HPDE6-E6E7 (cell line): ENCODE data around the gene DNM3.

Experiments
- DNase-seq: peaks from one replicate; pipeline ENCODE4 v3.0.0; 2011; ENCODE audit warnings: missing footprints; ENCODE audit errors: extremely low spot score

The DNM3 gene

DNA sequence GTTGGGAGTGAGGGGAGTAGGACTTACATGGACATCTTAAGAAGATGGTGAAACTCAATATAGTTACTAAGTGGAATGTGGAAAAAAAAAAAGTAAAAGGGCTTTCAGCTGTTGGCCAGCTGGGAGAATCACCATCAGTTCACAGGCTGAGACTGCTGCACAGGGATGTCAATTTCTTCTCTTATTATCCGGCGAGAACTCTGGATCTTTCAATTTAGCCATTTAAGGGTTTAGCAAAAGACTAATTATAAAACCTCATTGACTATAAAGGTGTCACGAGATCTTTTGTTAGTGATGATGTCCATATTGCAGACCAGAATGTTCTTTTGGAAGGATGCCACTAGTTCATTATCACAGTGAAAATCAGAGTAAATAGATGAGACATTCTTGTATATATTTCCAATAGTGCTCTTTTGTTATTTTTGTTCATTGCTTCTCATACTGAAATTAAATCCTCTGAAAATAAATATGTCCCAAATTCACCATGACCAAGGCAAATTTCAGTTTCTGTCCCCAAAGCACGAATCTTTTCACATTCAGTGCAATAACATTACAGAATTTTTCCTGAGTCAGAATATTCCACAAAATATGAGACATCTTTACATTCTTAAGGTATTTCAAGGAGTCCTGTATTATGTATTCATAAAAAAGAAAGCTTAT lies 266.1 kb downstream of the DNM3 start:
- no peak for DNase-seq

DNA sequence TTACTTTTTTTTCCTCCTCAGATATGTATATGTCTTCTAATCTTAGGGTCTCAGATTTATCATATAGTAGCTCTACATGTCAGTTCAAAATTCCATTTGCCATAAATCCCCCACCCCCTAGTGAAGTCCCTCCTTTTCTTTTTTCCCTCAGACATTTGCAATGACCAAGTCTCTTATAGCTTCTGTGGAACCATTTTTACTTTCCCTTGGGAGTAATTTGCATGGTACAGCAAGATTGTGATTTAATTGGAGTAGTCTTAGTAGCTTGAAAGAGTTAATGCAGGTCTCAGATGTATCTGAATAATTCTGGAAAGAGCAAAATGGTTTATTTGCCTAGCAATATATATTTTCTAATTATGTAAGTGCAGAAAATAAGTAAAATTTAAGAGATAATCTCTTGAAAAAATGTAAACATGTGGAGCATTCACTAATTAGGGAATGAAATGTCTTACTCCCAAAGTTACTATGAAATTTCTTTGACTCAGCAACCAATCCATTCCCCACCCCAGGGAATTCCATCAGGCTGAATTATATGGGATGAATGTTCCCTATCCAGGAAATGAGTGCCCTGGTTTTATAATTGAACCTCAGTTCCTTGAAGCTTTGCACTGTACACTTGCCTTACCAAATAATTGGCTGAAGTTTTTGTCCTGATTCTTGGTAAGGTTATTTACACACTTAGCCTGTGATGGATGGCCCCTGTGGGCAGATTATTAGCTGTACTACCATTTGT lies 267.0 kb downstream of the DNM3 start:
- no peak for DNase-seq

DNA sequence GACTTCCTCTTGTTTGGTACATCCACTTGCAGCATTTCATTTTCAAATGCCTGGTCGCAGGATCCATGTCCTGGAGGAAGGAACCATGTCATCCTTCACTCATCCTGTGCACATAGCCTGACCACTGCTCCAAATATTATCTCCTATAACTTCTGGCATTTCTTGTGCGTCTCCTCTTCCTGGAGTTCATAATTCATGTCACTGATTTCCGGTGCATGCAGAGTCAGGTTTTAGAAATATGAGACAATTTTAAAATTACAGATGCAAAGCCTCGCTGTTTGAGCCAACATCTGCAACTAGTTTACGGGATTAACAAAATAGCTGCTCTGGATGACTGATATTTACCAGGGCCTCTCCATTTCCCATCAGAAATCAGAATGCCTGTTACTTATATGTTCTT lies 268.1 kb downstream of the DNM3 start:
- no peak for DNase-seq

DNA sequence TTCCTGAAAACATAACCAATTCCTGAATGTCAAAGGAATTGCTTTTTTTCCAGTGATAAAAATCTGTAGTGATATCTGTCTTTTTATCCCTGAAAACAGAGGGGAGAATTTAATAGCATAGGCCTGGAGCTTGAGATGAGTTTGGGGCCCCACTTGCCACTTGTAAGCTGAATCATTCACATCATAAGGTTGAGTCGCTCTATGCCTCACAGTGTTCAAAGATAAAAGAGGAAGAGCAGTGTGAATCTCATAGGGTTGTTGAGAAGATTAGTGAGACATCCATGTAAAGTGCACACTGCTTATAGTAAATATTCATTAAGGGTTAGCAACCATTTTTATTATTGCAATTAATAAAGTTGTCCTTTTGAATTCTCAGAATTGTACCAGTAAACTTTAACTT lies 271.3 kb downstream of the DNM3 start:
- DNase-seq: no peak

DNA sequence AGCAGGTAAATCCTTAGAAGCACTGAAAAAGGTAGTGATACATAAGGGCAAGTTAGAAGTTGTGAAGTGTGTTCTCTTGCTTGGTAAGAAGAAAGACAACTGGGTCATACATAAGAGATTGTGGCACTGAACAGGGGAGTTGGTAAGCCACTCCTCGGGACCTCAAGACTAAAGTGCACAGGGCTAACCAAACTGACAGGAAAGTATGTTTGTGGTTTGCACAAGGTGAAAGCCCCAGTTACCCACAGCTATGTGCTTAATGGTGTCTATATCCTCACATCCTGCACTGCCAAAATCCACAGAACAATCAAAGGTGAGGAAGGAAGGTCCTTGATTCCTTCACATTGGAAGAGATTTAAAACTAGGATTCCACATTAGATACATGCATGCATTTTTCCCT lies 276.5 kb downstream of the DNM3 start:
- no peak for DNase-seq

DNA sequence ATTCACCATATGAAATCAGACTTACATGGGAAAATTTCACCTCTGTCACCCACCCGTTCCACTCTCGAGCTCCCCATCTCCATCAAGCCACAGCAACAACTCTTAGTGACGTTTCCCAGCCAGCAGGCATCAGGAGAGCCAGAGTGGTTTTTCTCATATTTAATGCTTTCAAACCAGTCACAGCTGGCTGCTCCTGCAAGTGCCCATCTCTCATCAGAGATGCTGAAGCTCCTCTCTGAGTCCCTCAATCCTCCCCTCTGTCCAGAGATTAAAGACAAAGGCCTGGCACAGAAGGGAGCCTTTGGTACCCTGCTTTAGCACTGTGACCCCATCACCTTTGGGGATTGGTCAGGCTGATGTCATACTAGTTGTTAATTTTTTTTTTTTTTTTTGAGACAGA lies 277.3 kb downstream of the DNM3 start:
- DNase-seq: no peak

DNA sequence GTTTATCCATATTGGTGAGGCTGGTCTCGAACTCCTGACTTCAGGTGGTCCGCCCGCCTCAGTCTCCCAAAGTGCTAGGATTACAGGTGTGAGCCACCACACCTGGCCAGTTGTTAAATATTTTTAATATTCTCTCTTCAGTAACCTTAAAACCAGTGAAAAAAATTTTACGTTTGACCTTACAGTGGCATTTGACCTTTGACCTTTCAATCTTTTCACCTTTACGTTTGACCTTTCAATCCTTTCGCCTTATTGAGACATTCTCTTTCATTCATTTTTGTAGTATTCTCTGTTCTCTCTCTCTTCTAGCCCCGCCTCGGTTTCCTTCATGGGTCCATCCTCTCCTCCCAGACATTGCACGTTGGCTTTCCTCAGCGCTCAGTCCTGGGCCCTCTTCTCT lies 277.9 kb downstream of the DNM3 start:
- DNase-seq: no peak

DNA sequence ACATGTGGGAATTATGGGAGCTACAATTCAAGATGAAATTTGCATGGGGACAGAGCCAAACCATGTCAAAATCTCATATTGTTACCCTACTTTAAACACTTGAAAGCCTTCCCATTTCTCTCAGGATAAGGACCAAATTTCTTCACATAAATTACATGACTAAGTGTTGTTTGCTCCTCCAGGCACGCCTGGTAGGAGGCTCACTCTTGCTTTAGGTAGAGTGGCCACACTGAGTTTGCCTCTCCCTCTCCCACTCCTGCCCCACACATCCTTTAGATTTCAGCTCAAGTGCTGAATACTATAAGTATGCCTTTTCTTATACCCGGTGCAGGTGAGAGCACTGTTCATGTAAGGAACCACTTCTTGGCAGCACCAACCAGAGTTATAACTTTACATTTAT lies 279.1 kb downstream of the DNM3 start:
- DNase-seq: no peak

DNA sequence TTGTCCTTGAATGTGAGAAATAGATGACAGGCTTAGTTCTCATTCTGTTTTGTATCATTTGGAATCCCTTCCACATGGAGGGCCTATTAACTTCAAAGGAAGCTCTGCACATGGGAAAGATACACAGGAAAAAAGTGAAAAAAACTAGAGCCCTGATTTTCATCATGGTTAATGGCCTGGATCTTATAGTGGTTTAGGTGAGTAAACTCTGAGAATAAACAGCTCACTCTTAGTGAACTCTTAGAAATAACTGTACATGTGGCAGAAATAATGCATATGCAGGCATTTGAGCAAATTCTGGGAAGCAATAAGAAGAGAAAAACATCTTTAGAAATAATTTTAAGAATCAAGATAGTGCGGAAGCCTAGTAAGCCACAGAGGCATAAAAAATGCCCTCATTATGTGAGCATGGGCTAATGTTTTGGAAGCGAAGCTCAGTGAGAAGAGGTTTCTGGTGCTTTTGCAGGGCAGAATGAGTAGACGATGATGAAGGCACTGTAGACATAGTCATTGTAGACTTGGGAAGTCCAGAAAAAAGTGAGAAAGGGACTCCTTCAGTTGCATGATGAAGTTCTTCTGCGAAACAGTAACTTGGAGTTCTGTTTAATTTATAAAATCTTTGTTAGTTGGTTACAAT lies 279.9 kb downstream of the DNM3 start:
- DNase-seq: no peak

DNA sequence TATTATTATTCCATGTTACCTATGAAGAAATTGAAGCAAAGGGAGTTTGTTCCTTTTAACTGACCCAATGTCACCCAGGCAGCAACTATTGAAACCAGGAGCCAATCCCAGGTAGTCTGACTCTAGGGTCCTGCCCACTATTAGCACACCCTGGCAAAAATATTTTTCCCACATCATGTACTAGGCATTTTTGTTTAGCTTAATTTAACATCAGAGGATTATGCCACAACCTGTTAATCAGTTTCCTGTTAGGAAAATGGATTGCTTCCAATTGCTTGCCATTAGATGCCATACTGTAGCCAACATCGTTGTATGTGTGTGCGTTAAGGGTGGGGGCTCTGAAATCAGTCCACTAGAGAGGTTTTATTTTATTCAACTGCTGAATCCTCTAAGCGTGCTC lies 281.1 kb downstream of the DNM3 start:
- DNase-seq: no peak

DNA sequence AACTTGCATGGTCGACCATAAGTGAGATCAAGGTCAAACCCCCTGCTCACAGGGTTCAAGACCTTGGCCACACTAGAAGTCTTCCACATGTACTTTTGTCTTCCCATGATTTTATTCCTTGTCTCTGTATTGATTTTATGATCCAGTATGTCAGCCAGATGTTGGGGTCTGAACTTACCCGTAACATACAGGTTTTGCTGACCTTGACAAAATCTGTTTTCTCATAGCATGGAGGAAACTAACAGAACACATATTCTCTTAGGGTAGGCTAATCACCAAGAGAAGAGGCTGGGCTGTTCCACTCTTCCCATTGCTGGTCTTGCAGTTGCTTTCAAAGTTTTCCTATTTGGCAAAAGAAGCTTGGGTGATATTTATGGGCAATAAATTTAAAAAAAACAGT lies 284.0 kb downstream of the DNM3 start:
- DNase-seq: no peak

DNA sequence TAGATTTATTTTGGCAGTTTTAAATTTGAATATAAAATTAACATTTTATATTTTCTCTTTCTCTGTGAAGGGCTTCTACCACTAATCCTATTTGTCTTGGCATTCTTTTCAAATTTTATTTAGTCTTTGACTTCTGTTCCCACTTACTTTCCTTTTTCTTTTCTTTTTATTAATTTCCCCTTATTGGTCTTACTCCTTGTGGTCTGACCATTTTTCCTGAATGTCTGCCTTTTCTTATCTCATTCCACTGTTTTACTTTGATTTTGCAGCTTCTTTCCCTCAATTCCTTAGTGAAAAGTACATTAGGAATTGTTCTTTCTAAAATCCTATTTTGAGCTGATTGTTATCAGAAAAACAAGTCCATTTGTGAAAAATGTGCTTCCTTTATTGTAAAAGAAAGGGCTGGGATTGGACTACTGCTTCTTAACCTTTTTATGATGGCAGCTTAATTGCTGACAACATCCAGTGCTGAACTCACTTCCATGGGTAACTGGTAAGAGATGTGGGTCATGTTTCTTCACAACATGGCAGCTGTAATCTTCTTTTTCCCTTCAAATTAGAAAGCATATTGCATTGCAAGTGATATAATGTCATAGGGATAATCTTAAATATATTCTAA lies 284.6 kb downstream of the DNM3 start:
- no peak for DNase-seq

DNA sequence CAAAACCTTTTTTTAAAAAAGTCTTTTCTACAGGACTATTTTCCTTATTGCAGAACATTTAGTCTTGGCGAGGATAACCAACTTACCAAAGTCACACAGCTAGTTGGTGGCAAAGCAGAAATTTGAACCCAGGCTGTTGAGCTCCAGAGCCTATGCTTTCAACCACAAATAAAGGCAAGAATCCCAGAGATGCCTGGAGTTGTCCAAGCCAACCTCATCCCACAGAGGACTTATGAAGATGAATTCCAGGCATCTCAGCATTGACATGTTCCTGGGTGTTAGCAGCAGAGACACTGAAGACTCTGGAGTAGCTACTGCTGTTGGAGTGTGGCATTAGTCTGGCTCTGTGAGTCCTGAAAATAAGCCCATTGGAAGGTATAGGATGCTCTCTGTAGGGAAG lies 291.5 kb downstream of the DNM3 start:
- DNase-seq: no peak

DNA sequence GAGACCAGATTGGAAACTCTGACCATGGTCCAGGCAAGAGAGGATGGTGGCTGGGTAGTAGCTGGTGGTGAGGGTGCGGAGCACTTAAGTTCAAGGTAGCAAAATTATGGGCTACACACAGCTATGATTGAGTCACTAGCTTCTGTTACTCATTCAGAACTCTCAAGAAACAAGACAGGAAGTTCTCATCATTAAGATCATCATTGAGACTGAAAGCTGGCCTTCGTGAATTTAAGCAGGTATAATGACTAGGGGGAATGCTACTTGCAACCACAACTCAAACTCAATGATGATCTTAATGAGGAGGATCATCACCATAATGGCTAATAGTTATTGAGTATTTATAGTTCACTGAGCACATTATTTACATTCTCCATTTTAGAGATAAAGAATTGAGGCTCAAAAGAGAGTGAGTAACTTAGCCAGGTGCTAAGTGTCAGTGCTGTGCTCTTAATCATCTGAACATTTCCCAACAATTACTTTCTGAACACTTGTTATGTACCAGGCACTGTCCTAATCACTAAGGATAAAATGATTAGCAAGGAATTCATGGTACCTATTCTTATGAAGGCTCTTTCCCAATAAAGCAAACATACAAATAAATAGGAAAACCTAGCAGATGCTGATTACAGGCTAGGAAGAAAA lies 292.9 kb downstream of the DNM3 start:
- DNase-seq: no peak

DNA sequence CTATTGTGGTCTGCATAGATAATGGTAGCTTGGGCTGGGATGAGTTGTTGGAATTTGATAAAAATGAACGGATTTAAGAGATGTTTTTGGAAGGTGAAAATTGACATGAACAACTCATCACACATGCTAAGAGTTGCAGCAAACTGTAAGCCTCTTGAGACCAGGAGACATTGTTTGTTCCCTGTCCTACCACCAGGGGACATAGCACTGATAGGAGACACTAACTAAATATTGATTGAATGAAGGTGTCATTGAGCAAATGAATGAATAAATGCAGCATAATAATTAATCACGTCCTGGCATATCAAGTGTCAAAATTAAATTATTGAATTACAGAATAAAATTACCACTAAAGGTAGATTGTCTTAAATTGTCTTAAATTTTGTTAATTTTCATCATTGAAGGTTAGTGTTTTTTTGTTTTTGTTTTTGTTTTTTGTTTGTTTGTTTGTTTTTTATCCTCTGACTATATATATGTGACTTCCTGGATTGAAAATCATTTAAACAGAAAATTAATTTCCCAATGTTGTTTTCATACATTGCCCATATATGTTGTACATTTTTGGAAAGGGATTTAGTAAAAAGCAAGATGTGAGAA lies 293.9 kb downstream of the DNM3 start:
- DNase-seq: no peak

DNA sequence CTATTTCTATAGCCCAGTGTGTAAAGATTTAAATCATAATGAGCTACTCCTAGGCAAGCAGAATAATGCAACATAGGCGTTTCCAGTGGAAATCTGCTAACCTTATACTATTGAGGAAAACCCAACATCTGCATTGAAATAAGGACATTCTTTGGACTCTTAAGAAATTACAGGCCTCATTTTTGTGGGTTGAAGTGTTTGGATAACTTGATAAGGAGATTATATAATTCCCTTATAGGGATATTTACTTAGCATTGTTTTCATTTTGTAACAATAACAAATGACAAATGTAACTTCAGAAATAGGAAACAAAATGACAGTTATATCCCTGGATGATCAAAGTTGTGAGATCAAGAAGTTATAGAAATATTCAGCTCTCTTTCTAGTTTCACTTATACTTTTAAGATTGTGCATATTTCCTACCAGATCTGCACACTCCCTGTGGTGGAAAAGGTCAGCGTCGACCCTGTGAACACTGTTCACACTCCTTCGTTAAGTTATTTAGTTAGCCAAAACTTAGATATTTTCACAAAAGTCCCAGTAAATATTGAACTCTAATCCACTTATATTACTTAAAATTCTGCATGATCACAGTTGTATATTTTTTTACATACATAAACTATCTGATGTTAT lies 294.8 kb downstream of the DNM3 start:
- no peak for DNase-seq

DNA sequence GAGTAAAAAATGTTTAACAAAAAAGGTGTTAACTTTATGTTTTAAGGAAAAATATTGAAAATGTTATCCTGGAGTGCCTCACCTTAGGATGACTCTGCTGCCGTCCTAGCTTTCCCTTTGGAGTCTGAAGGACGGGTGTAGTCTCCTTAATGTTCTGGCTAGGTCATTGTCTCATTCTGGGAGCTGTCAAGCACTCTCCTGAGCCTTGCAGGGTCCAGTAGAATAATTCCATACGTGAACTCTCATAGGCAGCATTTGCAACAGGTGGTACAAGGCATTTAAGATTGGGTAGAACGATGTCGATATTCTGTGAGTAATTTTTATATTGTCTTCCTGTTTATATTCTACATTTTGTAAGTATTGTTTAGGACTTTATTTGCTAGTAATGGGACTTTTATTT lies 295.6 kb downstream of the DNM3 start:
- DNase-seq: no peak

DNA sequence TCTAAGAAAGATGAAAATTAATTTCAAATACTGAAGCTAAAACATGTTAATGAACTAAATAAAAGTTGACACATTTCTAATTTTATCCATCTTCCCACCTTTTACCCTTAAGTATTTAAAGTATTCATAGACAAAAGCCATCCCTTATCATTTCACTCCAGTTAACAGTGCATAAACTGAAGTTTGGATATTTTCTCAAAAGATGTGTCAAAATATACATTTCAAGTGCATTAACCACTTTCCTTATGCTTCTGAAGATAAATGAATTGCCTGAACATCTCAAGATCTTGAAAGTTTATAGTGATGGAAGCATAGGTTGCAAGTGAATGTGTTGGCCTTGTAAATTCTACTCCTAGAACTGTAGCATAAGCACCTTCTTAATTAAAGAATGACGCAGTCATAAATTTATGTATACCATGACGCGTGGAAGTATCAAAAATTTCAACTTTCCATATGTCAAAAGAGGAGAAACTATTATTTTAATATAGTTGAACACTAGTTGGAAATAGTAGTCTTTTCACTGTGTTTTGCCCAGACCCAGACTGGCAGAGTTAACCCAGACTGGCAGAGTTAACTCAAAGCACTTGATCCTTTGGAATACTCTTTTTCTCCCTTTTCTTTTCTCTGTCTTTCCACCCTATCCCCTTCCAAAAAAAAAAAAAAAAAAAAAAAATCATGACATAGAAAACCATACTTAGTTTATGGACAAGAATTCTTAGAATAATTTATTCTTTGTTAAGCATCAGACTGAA lies 296.6 kb downstream of the DNM3 start:
- no peak for DNase-seq

DNA sequence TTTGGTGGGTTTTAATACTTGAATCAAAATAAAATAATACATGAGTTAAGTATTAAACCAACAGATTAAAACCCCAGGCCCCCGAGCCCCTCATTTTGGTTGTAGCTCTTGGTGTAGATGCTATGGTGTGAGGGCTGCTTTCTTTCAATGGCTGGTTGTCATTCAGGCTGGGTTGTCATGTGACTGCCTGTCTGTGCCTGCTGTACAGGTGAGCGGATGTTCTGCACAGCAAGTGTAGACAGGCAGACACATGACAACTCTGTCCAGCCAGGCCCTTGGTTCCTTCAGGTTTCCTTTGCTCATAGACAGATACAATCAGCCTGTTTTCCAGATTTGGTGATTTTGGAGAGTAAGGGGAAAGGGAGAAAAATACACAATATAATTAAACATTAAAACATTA lies 297.3 kb downstream of the DNM3 start:
- peak; percentile 64 for DNase-seq

DNA sequence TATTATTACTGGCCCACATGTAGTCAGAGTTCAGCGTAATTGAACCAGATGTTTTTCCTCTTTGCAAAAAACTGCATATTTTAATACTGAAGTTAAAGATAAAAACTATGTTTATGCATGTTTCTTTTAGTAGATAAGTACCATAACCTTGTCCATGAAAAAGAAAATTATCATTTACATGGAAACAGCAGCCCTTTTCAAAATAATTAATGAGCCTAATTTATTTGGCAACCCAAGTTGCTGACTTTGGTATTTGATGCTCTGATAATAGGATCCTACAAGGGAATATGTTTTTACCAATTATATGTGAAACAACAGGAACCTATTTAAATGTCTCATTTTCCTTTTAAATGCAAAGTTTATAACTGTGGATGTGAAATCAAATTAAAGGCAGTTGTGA lies 297.9 kb downstream of the DNM3 start:
- DNase-seq: no peak

DNA sequence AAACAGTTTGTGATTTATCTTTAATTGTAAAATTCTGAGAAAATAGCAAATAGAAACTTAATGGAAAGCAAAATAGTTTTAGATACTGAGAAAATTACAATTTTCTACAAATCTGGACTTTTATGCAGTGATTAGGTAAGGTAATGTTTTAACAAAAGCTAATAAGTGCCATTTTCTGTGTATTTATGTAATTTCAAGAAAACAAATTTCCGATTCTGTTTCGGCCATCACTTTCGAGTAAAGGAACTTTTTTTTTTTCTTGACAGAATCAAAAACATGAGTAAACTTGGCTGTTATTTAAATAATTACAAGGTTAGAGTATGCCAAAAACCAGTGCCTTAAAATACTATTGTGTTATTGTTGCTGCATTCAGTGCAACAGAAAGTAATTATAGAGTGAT lies 298.8 kb downstream of the DNM3 start:
- no peak for DNase-seq
